ENCODE measurements around the gene ZNF580. TPM values are rescaled to one million over a fixed set of nuclear protein-coding genes. Genes with fewer than 3 reads are reported as not detected.

The ZNF580 gene
- total RNA-seq, 1 donor, result 6.5 TPM

GRCh38 chr19:55678121-55678671 is 37.4 kb downstream of the ZNF580 start:
- DNase-seq (ENCODE audit: insufficient read length, low spot score, missing footprints), result no peak
- no peak for TF ChIP-seq CTCF (IDR thresholded peaks at IDR 0.05; ENCODE audit: extremely low read depth, low read depth, low read length)
- Histone ChIP-seq H3K27ac (ENCODE audit: low read depth, low read length) (no peak overlapping the region), H3K4me1 (ENCODE audit: insufficient read depth, low read length) (peaks cover 22% of the 10 kb centered on the region), H2AFZ (ENCODE audit: low read length) (no peak overlapping the region), H3K27me3 (ENCODE audit: insufficient read depth, low read length) (no peaks in the 10 kb centered on the region), H3K79me2 (ENCODE audit: insufficient read depth, low read length) (peaks cover 89% of the 10 kb centered on the region), H4K20me1 (ENCODE audit: insufficient read depth, low read length) (peaks cover 76% of the 10 kb centered on the region), H3K4me2 (ENCODE audit: insufficient read depth, low read length) (no peak overlapping the region), H3K36me3 (ENCODE audit: insufficient read depth, low read length) (peaks cover 41% of the 10 kb centered on the region), H3K4me3 (ENCODE audit: insufficient read depth, low read length) (no peak overlapping the region), H3K9me3 (ENCODE audit: low read depth, low read length) (no peaks in the 10 kb centered on the region)

- no peak for DNase-seq (ENCODE audit: insufficient read length, low spot score, missing footprints)
- TF ChIP-seq CTCF (IDR thresholded peaks at IDR 0.05; ENCODE audit: extremely low read depth, low read depth, low read length), result no peak
- Histone ChIP-seq H3K9me3 (ENCODE audit: low read depth, low read length) (no peaks in the 10 kb centered on the region), H3K27ac (ENCODE audit: low read depth, low read length) (no peak overlapping the region), H3K36me3 (ENCODE audit: insufficient read depth, low read length) (peaks cover 38% of the 10 kb centered on the region), H3K4me1 (ENCODE audit: insufficient read depth, low read length) (peaks cover 18% of the 10 kb centered on the region), H3K4me3 (ENCODE audit: insufficient read depth, low read length) (no peak overlapping the region), H4K20me1 (ENCODE audit: insufficient read depth, low read length) (peaks cover 79% of the 10 kb centered on the region), H3K27me3 (ENCODE audit: insufficient read depth, low read length) (no peaks in the 10 kb centered on the region), H3K4me2 (ENCODE audit: insufficient read depth, low read length) (no peak overlapping the region), H3K79me2 (ENCODE audit: insufficient read depth, low read length) (peaks cover 91% of the 10 kb centered on the region), H2AFZ (ENCODE audit: low read length) (no peak overlapping the region)
Measured at GRCh38 chr19:55679343-55680257, 38.8 kb downstream of the ZNF580 start.

GRCh38 chr19:55680339-55681130 is 39.7 kb downstream of the ZNF580 start:
- peaks cover 45% of the 10 kb centered on the region for H3K36me3 ChIP-seq (ENCODE audit: insufficient read depth, low read length)
- H2AFZ ChIP-seq (ENCODE audit: low read length), result no peak overlapping the region
- no peaks in the 10 kb centered on the region for H3K27me3 ChIP-seq (ENCODE audit: insufficient read depth, low read length)
- no peaks in the 10 kb centered on the region for H3K9me3 ChIP-seq (ENCODE audit: low read depth, low read length)
- H3K4me3 ChIP-seq (ENCODE audit: insufficient read depth, low read length), result no peak overlapping the region
- DNase-seq (ENCODE audit: insufficient read length, low spot score, missing footprints), result no peak
- peaks cover 93% of the 10 kb centered on the region for H3K79me2 ChIP-seq (ENCODE audit: insufficient read depth, low read length)
- H3K4me1 ChIP-seq (ENCODE audit: insufficient read depth, low read length), result peaks cover 18% of the 10 kb centered on the region
- no peak overlapping the region for H3K4me2 ChIP-seq (ENCODE audit: insufficient read depth, low read length)
- H4K20me1 ChIP-seq (ENCODE audit: insufficient read depth, low read length), result peaks cover 84% of the 10 kb centered on the region
- TF ChIP-seq CTCF (IDR thresholded peaks at IDR 0.05; ENCODE audit: extremely low read depth, low read depth, low read length), result no peak
- H3K27ac ChIP-seq (ENCODE audit: low read depth, low read length), result no peak overlapping the region
